Right lobe of liver (tissue), 6 donors: ENCODE results near the gene UMPS. TPM values are rescaled to one million over a fixed set of nuclear protein-coding genes. Genes with fewer than 3 reads are reported as not detected.

Source experiments
- ATAC-seq, 4 donors: fragments of 200-7000 bp; cut with Tn5 transposase; one replicate each; pipeline ENCODE4 v1.9.1; 2020; ENCODE audit warnings: mild to moderate bottlenecking in 4 of 4, moderate library complexity in 4 of 4
- DNase-seq, 3 donors: peaks; one replicate each; pipeline ENCODE4 v3.0.0-alpha.2; 2020
- H3K27ac ChIP-seq, 3 donors: fragments of 200-600 bp; one replicate each; pipeline ENCODE4 v1.8.0; 2022
- H3K27me3 ChIP-seq, 2 donors: fragments of 200-600 bp; one replicate each; pipeline ENCODE4 v1.8.0; 2022
- H3K36me3 ChIP-seq, 4 donors: fragments of 200-600 bp; sonication (generic) in 1 of 4; one replicate each; pipeline versions ENCODE4 v1.5.1 to v1.8.0; 2017 to 2022; ENCODE audit warnings: control low read depth in 1 of 4
- H3K4me1 ChIP-seq, 4 donors: fragments of 200-600 bp; sonication (generic) in 1 of 4; one replicate each; pipeline versions ENCODE4 v1.5.1 to v1.8.0; 2017 to 2022; ENCODE audit warnings: control low read depth in 1 of 4
- H3K4me3 ChIP-seq, 3 donors: fragments of 200-600 bp; one replicate each; pipeline ENCODE4 v1.8.0; 2022
- H3K9me3 ChIP-seq, 4 donors: fragments of 200-600 bp; sonication (generic) in 1 of 4; one replicate each; pipeline versions ENCODE4 v1.5.1 to v1.8.0; 2017 to 2022; ENCODE audit warnings: control low read depth in 1 of 4
- POLR2A ChIP-seq: fragments of 450-650 bp; IDR thresholded peaks from one replicate; pipeline ENCODE4 v1.6.1; 2017; ENCODE audit warnings: antibody characterized with exemption, mild to moderate bottlenecking
- WGBS: methylation state at CpG from one replicate; pipeline ENCODE4 v1.1.6; 2018; ENCODE audit warnings: low coverage, low lambda C conversion rate; ENCODE audit not compliant: insufficient coverage; ENCODE audit errors: missing lambda C conversion rate; 5-methylcytosine and 5-hydroxymethylcytosine counted together
- intact Hi-C, 2 donors: fragments of 100-400 bp; cut with DNase I; formaldehyde crosslinking; loops; one replicate each; pipeline versions ENCODE4 v1.11.2 to v1.14.1; 2022
- total RNA-seq, 6 experiments: library from RNA; depleted of rRNA in 2 of 6; stranded (reverse); fragments of >200 nt in 2 of 6; fragmentation: NEBNext Ultra II Directional in 3 of 6; extraction: Animal tissue kit (Norgen Biotek cat#: 25700) in 3 of 6; gene quantifications; one replicate each; pipeline versions ENCODE4 v1.1.0 to v1.2.4, GENCODE V29; 2016 to 2023
- TF ChIP-seq, protein P1 (sequence below), 4 donors: fragments of 200-600 bp in 3 of 4; fragments of 450-650 bp in 1 of 4; IDR thresholded peaks; one replicate each; pipeline versions ENCODE4 v1.5.1 to v1.8.0; 2016 to 2022; ENCODE audit warnings: antibody characterized with exemption in 4 of 4, mild to moderate bottlenecking in 2 of 4
- donor health status: DM: no; HTN: yes; CAD: no.
- donor health status: DM: no; HTN: no; CAD: no.
- donor health status: DM: no; HTN: no; CAD: no.
- donor health status: DM: no; HTN: yes; CAD: no.
- donor health status: DM: no; HTN: yes; CAD: no.

The UMPS gene
- total RNA-seq, 6 experiments from 2014 or later, result 17.5 to 29.9 (median 25.5) TPM

- H3K4me3 ChIP-seq, result no peak overlapping the region
- no peaks in the 10 kb centered on the region for H3K9me3 ChIP-seq
- intact Hi-C loops, result loop anchor here (5.0 to 10.0 kb wide), 2 partner anchors 129 to 132 kb away; no protein-coding TSS in a partner anchor
- WGBS, result no CpG with 5 or more reads among the region's 8 CpGs
- no peaks in the 10 kb centered on the region for H3K27me3 ChIP-seq
- peaks cover 0 to 43% (median 21%) of the 10 kb centered on the region in 4 donors for H3K36me3 ChIP-seq
- no peak for DNase-seq
- H3K4me1 ChIP-seq, result peaks cover 0 to 19% (median 7%) of the 10 kb centered on the region in 4 donors
- ATAC-seq, result no peak
- TF ChIP-seq POLR2A, result no peak
- TF ChIP-seq, protein P1, sequence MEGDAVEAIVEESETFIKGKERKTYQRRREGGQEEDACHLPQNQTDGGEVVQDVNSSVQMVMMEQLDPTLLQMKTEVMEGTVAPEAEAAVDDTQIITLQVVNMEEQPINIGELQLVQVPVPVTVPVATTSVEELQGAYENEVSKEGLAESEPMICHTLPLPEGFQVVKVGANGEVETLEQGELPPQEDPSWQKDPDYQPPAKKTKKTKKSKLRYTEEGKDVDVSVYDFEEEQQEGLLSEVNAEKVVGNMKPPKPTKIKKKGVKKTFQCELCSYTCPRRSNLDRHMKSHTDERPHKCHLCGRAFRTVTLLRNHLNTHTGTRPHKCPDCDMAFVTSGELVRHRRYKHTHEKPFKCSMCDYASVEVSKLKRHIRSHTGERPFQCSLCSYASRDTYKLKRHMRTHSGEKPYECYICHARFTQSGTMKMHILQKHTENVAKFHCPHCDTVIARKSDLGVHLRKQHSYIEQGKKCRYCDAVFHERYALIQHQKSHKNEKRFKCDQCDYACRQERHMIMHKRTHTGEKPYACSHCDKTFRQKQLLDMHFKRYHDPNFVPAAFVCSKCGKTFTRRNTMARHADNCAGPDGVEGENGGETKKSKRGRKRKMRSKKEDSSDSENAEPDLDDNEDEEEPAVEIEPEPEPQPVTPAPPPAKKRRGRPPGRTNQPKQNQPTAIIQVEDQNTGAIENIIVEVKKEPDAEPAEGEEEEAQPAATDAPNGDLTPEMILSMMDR (IDR thresholded peaks at IDR 0.05), result no peak
- no peak overlapping the region for H3K27ac ChIP-seq
Observed at GRCh38 chr3:124763206-124763605, 33.0 kb downstream of the UMPS start.

DNA sequence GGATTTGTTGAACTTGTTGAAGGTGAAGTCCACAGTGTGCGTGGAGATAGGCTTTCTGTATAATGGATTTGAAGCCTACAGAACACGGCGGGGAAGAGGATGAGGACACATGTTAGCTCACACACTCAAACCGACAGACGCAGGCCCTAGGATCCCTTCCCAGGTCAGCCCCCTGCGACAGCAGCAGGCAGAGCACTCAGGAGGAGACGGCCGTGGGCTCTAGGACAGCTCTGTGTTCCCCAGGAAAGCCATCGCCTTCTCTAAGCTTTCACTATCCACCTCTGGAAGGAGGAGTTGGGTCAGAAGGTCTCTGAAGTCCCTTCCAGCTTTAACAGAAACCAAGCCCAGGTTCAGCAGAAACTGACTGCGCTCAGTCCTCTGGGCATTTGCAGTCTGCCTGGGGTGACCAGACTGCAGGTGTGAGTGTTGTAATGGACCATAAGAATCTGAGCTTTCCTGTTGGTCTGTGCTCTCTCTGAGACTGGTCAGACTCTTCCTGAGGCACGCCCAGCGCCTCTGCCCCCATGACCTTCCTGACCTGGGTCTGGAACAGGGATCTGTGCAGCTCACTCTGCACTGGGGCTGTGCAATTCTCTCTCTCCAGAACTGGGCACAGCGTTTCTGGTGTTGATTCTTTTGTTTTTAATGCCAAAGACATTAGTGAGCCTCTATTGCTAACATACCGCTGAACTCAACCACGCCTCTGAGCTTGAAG lies 33.5 kb downstream of the UMPS start:
- Histone ChIP-seq H3K36me3 (peaks cover 4 to 49% (median 24%) of the 10 kb centered on the region in 4 donors), H3K9me3 (no peaks in the 10 kb centered on the region), H3K27me3 (no peaks in the 10 kb centered on the region), H3K27ac (no peak overlapping the region), H3K4me1 (peaks cover 0 to 19% (median 7%) of the 10 kb centered on the region in 4 donors), H3K4me3 (no peak overlapping the region)
- 100% methylated on average over 1 of the region's 15 CpGs for WGBS
- ATAC-seq (peak in 1 of 4 donors; percentile 6), DNase-seq (no peak)
- TF ChIP-seq, protein P1 (IDR thresholded peaks at IDR 0.05), result no peak
- no peak for TF ChIP-seq POLR2A
- intact Hi-C loops, result loop anchor here (5.0 to 10.0 kb wide), 2 partner anchors 128 to 131 kb away; no protein-coding TSS in a partner anchor

- Histone ChIP-seq H3K4me1 (peaks cover 0 to 19% (median 7%) of the 10 kb centered on the region in 4 donors), H3K27me3 (no peaks in the 10 kb centered on the region), H3K36me3 (peaks cover 4 to 53% (median 26%) of the 10 kb centered on the region in 4 donors), H3K4me3 (no peak overlapping the region), H3K9me3 (no peaks in the 10 kb centered on the region), H3K27ac (no peak overlapping the region)
- no peak for DNase-seq
- WGBS, result 89% methylated on average over 3 of the region's 5 CpGs
- intact Hi-C loops, result loop anchor here (5.0 to 10.0 kb wide), 3 partner anchors 128 to 148 kb away; no protein-coding TSS in a partner anchor
- ATAC-seq, result no peak
- TF ChIP-seq, protein P1 (IDR thresholded peaks at IDR 0.05), result no peak
- no peak for TF ChIP-seq POLR2A
Observed at GRCh38 chr3:124764746-124765145, 34.5 kb downstream of the UMPS start.

DNA sequence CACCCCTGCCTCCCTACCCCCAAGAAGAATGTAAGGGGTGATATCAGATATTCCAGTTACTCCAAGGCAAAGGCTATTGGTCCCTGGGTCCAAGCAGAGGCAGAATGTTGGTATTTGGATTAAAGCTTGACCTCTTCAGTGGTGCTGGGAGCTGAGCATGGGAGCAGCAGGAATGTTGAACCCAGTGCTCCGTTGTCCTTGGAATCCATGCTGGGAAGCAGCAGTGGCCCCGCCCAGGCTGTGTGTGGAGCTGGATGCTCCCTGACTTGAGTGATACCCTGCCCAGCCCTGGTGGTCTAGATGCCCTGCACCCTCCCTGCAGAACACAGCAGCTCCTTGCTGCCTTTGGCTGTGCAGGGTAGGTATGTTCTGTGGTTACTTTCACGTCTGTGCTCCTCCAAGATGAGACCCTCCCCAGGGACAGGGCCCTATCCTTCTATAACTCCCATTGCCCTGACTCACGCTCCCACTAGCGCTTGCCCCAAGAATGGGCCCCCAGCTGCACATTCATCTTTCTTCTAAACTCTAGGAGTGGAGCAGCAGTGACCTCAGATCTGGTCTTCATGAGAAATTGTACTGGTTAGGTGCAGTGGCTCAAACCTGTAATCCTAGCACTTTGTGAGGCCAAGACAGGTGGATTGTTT lies 35.1 kb downstream of the UMPS start:
- TF ChIP-seq POLR2A, result no peak
- TF ChIP-seq, protein P1 (IDR thresholded peaks at IDR 0.05), result no peak
- DNase-seq (no peak), ATAC-seq (no peak)
- intact Hi-C loops, result loop anchor here in 1 of 2 donors (5.0 to 10.0 kb wide), 2 partner anchors 129 to 147 kb away; no protein-coding TSS in a partner anchor
- H3K27me3 ChIP-seq, result no peaks in the 10 kb centered on the region
- H3K27ac ChIP-seq, result no peak overlapping the region
- peaks cover 0 to 19% (median 7%) of the 10 kb centered on the region in 4 donors for H3K4me1 ChIP-seq
- H3K4me3 ChIP-seq, result no peak overlapping the region
- WGBS, result 100% methylated on average over 2 of the region's 5 CpGs
- peaks cover 4 to 53% (median 26%) of the 10 kb centered on the region in 4 donors for H3K36me3 ChIP-seq
- H3K9me3 ChIP-seq, result no peaks in the 10 kb centered on the region
